HepG2 (cell line): ENCODE data around the gene GLRX5. TPM values are rescaled to one million over a fixed set of nuclear protein-coding genes. Genes with fewer than 3 reads are reported as not detected.

Source experiments
- E2F1 ChIP-seq: sonication (generic); formaldehyde crosslinking; IDR thresholded peaks from 2 replicates; pipeline ENCODE4 v1.5.0; 2020; ENCODE audit warnings: missing genetic modification reagents
- HDAC2 ChIP-seq: sonication (generic); formaldehyde crosslinking; IDR thresholded peaks from 2 replicates; pipeline ENCODE4 v1.4.0; 2020; ENCODE audit warnings: missing genetic modification reagents
- MTERF4 ChIP-seq: sonication (generic); formaldehyde crosslinking; IDR thresholded peaks from 2 replicates; pipeline ENCODE4 v1.8.0; 2023; ENCODE audit warnings: mild to moderate bottlenecking, missing genetic modification reagents
- NFRKB ChIP-seq: fragments of 450-650 bp; IDR thresholded peaks from 2 replicates; pipeline ENCODE4 v1.6.1; 2017
- NR2C2 ChIP-seq: sonication (generic); formaldehyde crosslinking; IDR thresholded peaks from 2 replicates; pipeline ENCODE4 v1.4.0; 2020; ENCODE audit warnings: missing genetic modification reagents, mild to moderate bottlenecking, moderate library complexity, borderline replicate concordance
- NRL ChIP-seq: sonication (generic); formaldehyde crosslinking; IDR thresholded peaks from 2 replicates; pipeline ENCODE4 v1.5.0; 2020; ENCODE audit warnings: missing genetic modification reagents, mild to moderate bottlenecking, moderate library complexity, borderline replicate concordance
- PAXIP1 ChIP-seq: sonication (generic); formaldehyde crosslinking; conservative IDR thresholded peaks from 2 replicates; pipeline ENCODE4 v1.4.0; 2020; ENCODE audit warnings: mild to moderate bottlenecking, missing genetic modification reagents, moderate library complexity
- TCF7 ChIP-seq: sonication (generic); IDR thresholded peaks from 2 replicates; pipeline ENCODE4 v1.6.1; 2016; ENCODE audit warnings: antibody characterized with exemption, low read depth
- ZNF468 ChIP-seq: sonication (generic); formaldehyde crosslinking; IDR thresholded peaks from 2 replicates; pipeline ENCODE4 v1.8.0; 2022; ENCODE audit warnings: mild to moderate bottlenecking, moderate library complexity, missing genetic modification reagents
- ZNF605 ChIP-seq: sonication (generic); formaldehyde crosslinking; IDR thresholded peaks from 2 replicates; pipeline ENCODE4 v1.8.0; 2022; ENCODE audit warnings: mild to moderate bottlenecking, missing genetic modification reagents
- ZNF740 ChIP-seq: sonication (generic); formaldehyde crosslinking; IDR thresholded peaks from 2 replicates; pipeline ENCODE4 v1.4.0; 2020; ENCODE audit warnings: missing genetic modification reagents
- ZSCAN25 ChIP-seq: sonication (generic); formaldehyde crosslinking; IDR thresholded peaks from 2 replicates; pipeline ENCODE4 v1.8.0; 2022; ENCODE audit warnings: mild to moderate bottlenecking, missing genetic modification reagents
- polyA plus RNA-seq, 8 experiments: library from polyadenylated mRNA; depleted of rRNA in 3 of 8; stranded (reverse) in 7 of 8; unstranded in 1 of 8; fragments of >200 nt; fragmentation: Illumina TruSeq in 4 of 8; extraction: Trizol in 4 of 8; gene quantifications; 2 replicates each; pipeline versions ENCODE4 v1.2.1 to v1.2.3, GENCODE V29; 2011 to 2016; ENCODE audit warnings: low read depth in 4 of 8, missing spikeins in 1 of 8, mixed read lengths in 1 of 8; ENCODE audit not compliant: insufficient read depth in 1 of 8
- total RNA-seq, 5 experiments: library from RNA; depleted of rRNA; stranded (reverse); fragments of >200 nt; fragmentation: Illumina TruSeq; extraction: Trizol; gene quantifications; 2 replicates each; pipeline ENCODE4 v1.2.3, GENCODE V29; 2016; ENCODE audit warnings: low read depth in 1 of 5
- TF ChIP-seq, protein P1 (sequence below): sonication (generic); formaldehyde crosslinking; IDR thresholded peaks from 2 replicates; pipeline ENCODE4 v1.5.0; 2020; ENCODE audit warnings: missing genetic modification reagents, mild to moderate bottlenecking, borderline replicate concordance
- TF ChIP-seq, protein P2 (sequence below): IDR thresholded peaks from 2 replicates; pipeline ENCODE4 v1.6.1; 2016; ENCODE audit warnings: missing biosample characterization, missing genetic modification reagents, low read depth
- TF ChIP-seq, protein P3 (sequence below): sonication (generic); formaldehyde crosslinking; IDR thresholded peaks from 2 replicates; pipeline ENCODE4 v1.4.0; 2020; ENCODE audit warnings: mild to moderate bottlenecking, missing genetic modification reagents

Gene GLRX5
- total and polyA plus RNA-seq, 2 of the 13 experiments (the other 11 are each of a cell fraction or from before 2014, with no cell fraction given) = 122 to 146 TPM

DNA sequence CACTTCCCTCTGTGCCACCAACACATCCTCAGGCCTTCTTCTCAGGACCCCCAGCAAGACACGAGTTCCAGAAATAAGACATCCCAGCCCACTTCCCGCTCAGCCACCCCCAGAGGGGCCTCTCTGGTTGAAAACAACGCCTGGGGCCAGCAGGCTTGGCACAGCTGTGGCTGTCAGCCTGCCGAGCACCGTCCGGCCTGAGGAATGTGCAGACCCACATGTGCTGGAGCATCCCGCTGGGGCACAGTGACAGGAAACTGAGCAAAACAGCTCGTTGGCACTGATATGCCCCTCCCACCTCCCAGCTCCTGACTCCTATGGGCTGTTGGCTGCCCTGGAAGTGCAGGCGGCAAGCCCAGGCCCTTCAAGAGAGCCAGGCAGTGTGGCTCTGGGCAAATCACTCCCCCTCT lies 19.8 kb upstream of the GLRX5 start (continued):
- TF ChIP-seq NRL (0 out of 2 replicates have a peak, but pooled peaks have one; percentile 30), ZNF740 (CRISPR knock-in tag) (no peak), E2F1 (CRISPR knock-in tag) (no peak), NR2C2 (CRISPR knock-in tag) (no peak), HDAC2 (no peak), MTERF4 (CRISPR knock-in tag) (peak; percentile 64; the same call in 1 of the 2 replicates), PAXIP1 (CRISPR knock-in tag) (no peak), ZNF468 (CRISPR knock-in tag) (no peak), TCF7 (no peak), ZSCAN25 (CRISPR knock-in tag) (no peak), ZNF605 (CRISPR knock-in tag) (0 out of 2 replicates have a peak, but pooled peaks have one; percentile 16), NFRKB (no peak)
- TF ChIP-seq, protein P1, sequence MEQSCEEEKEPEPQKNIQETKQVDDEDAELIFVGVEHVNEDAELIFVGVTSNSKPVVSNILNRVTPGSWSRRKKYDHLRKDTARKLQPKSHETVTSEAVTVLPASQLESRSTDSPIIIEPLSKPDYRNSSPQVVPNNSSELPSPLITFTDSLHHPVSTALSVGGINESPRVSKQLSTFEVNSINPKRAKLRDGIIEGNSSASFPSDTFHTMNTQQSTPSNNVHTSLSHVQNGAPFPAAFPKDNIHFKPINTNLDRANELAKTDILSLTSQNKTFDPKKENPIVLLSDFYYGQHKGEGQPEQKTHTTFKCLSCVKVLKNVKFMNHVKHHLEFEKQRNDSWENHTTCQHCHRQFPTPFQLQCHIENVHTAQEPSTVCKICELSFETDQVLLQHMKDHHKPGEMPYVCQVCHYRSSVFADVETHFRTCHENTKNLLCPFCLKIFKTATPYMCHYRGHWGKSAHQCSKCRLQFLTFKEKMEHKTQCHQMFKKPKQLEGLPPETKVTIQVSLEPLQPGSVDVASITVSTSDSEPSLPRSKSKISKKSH (CRISPR knock-in tag) = no peak
- TF ChIP-seq, protein P2, sequence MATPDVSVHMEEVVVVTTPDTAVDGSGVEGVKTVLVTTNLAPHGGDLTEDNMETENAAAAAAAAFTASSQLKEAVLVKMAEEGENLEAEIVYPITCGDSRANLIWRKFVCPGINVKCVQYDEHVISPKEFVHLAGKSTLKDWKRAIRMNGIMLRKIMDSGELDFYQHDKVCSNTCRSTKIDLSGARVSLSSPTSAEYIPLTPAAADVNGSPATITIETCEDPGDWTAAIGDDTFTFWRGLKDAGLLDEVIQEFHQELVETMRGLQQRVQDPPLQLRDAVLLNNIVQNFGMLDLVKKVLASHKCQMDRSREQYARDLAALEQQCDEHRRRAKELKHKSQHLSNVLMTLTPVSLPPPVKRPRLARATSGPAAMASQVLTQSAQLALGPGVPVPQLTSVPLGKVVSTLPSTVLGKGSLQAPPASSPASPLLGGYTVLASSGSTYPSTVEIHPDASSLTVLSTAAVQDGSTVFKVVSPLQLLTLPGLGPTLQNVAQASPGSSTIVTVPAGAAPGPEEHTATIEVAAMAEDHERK (CRISPR knock-in tag) = no peak
- TF ChIP-seq, protein P3, sequence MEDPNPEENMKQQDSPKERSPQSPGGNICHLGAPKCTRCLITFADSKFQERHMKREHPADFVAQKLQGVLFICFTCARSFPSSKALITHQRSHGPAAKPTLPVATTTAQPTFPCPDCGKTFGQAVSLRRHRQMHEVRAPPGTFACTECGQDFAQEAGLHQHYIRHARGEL (CRISPR knock-in tag) = 0 out of 2 replicates have a peak, but pooled peaks have one; percentile 62
